ENCODE data around the gene PARP11.

PARP11 gene

GRCh38 chr12:3761116-3761735 is 112.0 kb downstream of the PARP11 start:
- no peak for DNase-seq

GRCh38 chr12:3759878-3760277 is 113.3 kb downstream of the PARP11 start:
- no peak for DNase-seq

All from NK-92 treated with Interleukin-12 subunit alpha and Interleukin-12 subunit beta, amount 100 ng/mL, for 24 hours (cell line).